Measurements from ENCODE around the gene ZNF598.
A peak's percentile ranks its signal among the peaks of the same experiment; 100 is the strongest.

ZNF598 gene

DNA sequence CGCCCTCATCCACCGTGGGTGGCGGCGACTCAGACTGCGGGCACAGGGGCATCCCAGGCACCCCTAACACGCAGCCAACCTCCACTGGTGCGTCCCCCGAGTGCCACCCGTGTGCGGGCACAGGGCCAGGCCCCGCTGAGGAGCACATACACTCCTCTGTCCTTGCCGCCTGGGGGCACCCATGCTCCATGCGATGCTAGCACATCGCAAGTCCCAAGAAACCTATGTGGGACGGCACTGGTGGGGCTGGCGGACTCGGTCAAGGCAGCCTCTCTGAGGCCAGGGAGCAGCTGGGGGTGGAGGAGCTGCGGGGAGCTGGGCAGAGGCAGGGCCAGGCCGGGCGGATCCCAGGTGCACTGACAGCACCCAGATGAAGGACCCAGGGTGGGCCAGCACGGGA, 4.0 kb downstream of the ZNF598 start:
- no peak for DNase-seq

DNA sequence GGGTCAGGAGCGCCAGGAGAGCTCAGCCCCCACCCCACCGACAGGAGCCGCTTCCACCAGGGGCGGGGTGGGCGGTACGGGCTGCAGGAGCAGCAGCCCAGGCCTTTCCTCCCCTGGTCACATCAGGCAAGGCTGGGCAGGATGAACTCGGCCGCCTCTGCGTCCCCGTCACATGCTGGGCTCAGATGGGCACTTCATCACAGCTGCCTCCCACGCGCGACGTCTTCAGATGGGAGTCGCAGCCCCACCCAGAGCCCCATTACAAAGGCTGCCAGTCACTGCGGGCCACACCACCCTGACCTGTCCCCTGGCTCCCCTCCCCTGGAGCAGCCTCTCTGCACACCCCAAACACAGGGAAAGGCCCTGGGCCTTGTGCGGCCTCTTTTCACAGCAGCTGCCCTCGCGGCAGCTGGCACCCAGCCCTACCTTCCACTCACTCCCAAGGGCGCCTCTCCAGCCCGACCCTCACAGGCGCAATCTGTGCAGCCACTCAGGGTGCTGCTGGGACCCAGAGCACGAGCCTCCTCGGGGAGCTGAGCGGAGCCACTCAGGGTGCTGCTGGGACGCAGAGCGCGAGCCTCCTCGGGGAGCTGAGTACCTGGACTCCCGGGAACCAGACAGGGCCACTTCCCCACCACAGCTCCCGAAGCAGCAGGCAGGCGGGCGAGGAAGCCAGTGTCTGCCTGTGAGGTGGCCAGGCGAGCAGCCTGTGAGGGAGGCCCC, 4.7 kb downstream of the ZNF598 start:
- DNase-seq = no peak

- DNase-seq = peak; percentile 89
These were observed 5.6 kb downstream of the ZNF598 start for GRCh38 chr16:2003827-2004641.

- no peak for DNase-seq
These were observed 6.3 kb downstream of the ZNF598 start for GRCh38 chr16:2003231-2003826.

- DNase-seq = no peak
These were observed 7.0 kb downstream of the ZNF598 start for GRCh38 chr16:2002406-2003230.

DNA sequence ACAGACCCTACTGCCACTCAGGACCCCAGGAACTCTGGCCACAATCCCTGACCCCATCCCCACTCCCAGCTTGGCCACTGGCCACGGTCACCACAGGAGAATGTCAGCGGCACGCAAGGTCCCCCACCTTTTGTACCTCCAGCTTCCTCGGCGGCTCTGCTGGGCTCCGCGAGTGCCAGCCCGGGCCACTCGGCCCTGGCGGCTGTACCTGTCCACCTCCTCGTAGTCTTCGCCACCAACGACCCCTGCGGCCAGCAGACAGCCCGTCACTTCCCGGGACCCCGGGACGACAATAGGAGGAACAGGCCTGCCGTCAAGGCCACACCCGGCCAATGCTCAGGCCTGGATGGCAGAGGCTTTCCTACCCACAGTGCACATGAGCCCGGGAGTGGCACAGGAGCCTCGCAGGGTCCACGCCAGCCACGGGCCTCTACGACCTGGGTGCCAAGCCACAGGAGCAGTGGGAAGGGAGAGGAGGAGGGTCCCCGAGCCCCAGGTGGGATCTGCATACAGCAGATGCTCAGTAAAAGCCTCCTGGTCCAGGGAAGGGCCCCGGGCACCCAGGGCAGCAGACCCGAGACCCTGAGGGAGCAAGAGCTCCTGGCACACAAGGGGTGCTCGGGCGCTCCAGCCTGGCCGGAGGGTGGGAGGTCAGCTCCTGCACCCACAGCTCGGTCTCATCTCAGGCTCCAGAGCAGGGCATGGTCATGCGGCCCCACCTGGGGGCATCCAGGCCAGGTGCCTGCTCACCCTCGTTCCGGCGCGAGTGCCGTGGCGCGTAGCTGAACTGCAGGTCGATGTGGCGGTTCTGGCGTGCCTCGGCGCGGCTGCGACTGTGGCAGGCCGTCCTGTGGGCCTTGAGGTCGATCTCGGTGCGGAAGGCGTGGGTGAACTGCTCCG, 7.9 kb downstream of the ZNF598 start:
- DNase-seq = no peak

DNA sequence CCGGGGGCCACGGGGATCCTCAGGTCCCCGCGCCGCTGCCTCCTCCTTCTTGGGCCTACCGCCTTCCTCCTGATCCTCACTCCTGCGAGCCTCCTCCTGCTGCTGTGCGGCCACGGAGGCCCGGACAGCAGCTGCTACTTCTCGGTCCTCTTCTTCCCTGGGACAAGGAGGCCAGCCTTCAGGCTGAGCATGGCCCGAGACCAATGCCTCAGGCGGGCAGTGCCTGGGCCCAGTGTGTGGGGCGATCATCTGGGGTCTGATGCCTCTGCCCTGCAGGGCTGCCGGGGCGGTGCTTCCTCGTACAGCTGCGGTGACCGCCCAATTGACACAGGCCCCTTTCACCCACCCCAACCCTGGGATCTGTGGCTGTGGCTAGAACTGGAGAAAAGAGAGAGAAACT, 8.6 kb downstream of the ZNF598 start:
- DNase-seq = no peak

- no peak for DNase-seq
These were observed 9.6 kb downstream of the ZNF598 start for GRCh38 chr16:1999866-2000514.

- DNase-seq = no peak
These were observed 10.5 kb downstream of the ZNF598 start for GRCh38 chr16:1998852-1999801.

- no peak for DNase-seq
These were observed 11.2 kb downstream of the ZNF598 start for GRCh38 chr16:1998360-1998835.

DNA sequence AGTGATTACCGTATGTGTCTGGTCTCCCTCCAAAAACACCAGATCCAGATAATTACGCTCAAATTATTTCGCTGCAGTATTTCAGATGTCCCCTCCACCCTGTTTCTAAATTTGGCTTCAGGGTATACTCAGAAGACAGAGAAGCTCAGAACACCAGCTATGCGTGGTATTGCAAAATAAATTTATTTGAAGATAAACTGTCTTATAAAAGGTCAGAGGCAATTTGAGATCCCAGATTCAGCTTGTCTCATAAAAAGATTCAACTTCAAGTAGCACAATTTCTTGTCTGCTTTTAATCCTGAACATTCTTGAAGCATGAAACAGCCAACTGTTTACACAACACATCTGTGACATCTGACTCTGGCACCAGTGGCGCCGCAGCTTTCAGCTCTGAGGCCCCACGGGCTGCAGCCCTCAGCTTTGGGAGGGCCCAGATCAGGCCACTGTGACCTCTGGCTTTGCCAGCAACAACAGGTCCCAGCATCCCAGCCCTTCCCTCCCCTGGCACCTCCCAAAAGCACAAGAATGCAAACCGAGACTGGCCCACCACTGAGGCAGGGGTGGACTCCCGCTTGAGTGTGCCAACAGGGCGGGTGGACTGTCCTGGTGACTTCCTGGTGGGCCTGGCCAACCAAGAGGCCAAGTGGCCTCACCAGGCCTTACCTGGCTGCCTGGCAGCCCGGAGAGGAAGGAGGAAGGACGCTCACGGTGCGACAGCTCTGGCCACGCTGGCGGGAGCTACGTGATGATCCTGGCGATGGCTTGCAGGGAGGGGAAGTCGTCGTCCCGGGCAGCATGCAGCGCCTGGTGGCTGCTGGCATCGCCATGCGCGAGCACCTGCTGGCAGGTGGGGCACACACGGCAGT, 11.9 kb downstream of the ZNF598 start:
- no peak for DNase-seq

DNA sequence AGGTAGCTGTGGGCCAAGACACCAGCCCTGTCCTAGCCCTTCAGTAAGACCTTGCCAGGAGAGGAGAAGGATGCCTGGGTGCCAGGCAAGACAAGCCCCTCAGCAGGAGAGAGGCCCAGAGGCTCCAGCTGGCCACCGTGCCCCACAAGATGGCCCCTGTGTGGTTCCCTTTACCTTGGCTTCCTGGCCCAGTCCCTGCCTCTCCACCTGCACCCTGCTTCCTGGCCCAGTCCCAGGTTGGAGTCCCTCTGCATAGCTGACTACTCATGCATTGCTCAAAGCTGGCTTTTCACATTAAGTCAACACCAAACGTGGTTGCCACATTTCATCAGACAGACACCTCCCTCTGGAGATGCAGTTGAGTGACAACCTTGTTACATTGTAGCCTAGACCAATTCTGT, 15.9 kb downstream of the ZNF598 start:
- no peak for DNase-seq

GRCh38 chr16:1992704-1993317, 16.8 kb downstream of the ZNF598 start:
- DNase-seq = no peak

DNA sequence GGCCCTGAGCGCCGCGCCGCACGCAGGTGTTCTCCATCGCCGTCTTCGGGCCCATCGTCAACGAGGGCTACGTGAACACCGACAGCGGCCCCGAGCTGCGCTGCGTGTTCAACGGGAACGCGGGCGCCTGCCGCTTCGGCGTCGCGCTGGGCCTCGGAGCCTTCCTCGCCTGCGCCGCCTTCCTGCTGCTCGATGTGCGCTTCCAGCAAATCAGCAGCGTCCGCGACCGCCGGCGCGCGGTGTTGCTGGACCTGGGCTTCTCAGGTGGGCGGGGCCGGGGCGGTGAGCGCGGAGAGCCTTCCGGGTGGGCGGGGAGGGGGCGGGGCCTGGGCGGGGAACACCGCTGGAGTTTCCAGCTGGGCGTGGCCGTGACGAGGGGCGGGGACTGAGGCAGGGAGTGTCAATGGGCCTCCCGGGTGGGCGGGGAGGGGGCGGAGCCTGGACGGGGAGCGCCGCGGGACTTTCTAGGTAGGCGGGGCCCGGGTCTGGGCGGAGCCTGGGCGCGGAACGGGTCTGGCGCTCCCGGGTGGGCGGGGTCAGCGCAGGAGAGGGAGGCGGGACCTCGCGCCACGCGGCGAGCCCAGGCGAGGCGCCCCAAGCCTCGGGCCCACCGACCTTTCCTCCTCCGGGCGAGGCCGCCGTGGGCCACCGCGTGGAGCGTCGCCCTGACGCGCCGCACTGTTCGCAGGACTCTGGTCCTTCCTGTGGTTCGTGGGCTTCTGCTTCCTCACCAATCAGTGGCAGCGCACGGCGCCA, 17.5 kb downstream of the ZNF598 start:
- DNase-seq = peak; percentile 96

GRCh38 chr16:1991588-1991947, 18.1 kb downstream of the ZNF598 start:
- DNase-seq = no peak

- peak; percentile 43 for DNase-seq
These were observed 18.5 kb downstream of the ZNF598 start for GRCh38 chr16:1991135-1991551.

DNA sequence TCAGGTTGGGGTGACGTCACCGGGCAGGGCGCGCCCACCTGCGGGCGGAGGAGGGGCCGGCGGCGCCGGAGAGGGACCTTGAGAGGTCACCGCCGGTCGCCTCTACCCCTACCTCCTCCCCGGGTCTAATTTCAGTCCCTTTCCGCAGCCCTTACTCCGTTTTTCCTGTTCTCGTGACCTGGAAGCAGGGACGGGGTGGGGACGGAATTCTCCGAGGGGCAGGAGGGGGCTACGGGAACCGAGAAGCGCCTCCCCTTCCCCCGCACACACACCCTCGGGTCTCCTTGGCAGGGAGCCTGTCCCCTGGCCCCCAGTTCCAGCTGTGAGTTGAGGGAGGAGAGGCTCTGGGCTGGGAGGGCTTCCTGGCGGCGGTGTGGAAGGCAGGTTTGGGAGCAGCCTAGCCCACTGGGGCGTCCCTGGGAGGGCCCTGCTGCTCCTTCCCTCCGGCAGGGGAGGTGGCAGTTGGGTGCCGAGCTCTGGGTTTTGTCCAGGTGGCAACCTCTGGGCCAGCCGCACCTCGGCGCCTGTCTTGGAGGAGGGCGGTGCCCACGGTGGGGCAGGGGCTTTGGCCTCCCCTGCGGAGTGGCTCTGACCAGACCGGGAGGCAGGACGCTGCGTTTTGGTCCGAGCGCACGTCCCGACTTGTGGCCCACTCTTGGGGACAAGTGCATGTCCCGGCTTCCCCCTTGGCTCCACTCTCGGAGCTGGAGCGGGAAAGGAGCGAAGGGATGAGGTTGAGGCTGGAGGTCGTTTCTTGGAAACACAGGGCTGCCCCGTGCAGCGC, 19.1 kb downstream of the ZNF598 start:
- DNase-seq = no peak
